PC-3 (cell line): ENCODE measurements around the gene MYH9.

ENCODE experiments used
- EZH2 ChIP-seq: fragments of 300-600 bp; sonication (generic); IDR thresholded peaks from one replicate; pipeline ENCODE4 v1.6.1; 2017; ENCODE audit warnings: antibody characterized with exemption, mild to moderate bottlenecking, low read length; ENCODE audit not compliant: unreplicated experiment
- EZH2phosphoT487 ChIP-seq: fragments of 300-600 bp; sonication (generic); IDR thresholded peaks from 2 replicates; pipeline ENCODE4 v1.6.1; 2018; ENCODE audit warnings: mild to moderate bottlenecking, antibody characterized with exemption, low read length, borderline replicate concordance
- TF ChIP-seq, protein P1 (sequence below): fragments of 300-600 bp; sonication (generic); conservative IDR thresholded peaks from 2 replicates; pipeline ENCODE4 v1.5.1; 2017; ENCODE audit warnings: antibody characterized with exemption, low read depth, mild to moderate bottlenecking, low read length

DNA sequence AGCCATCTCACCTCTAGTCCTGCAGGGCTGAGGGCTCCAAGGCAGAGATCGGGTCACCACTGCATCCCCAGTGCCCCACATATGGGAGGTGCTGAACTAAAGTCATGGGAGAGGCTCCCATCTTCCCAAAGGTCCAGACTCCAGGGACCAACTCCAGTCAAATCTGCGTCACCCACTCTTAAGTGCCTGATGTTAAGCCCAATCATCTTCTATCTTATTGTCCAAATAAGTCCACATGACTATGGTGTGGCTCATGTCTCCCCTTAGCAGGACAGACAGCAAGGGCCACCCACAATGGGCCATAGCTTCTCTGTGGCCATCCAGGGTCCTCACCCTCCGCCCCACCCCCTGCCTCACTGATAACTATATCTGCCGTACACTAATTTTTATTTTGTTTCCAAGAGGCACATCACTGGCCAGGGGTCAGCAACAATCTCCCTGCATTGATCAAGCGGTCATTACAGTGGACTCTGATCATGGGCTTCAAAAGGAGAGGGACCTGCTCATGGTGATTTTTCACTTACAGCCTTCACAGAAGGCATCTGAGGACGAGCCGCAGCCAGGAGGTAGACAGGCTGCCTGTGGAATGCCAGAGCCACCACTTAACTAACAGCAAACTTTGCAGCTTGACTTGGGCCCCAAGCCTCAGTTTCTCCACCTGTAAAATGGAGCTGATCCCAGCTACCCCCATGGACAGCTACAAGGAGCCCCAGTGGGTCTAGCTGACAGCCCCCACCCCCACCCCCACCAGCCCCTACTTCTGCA is 23.3 kb downstream of the MYH9 start:
- TF ChIP-seq EZH2 (no peak), EZH2phosphoT487 (no peak)
- TF ChIP-seq, protein P1, sequence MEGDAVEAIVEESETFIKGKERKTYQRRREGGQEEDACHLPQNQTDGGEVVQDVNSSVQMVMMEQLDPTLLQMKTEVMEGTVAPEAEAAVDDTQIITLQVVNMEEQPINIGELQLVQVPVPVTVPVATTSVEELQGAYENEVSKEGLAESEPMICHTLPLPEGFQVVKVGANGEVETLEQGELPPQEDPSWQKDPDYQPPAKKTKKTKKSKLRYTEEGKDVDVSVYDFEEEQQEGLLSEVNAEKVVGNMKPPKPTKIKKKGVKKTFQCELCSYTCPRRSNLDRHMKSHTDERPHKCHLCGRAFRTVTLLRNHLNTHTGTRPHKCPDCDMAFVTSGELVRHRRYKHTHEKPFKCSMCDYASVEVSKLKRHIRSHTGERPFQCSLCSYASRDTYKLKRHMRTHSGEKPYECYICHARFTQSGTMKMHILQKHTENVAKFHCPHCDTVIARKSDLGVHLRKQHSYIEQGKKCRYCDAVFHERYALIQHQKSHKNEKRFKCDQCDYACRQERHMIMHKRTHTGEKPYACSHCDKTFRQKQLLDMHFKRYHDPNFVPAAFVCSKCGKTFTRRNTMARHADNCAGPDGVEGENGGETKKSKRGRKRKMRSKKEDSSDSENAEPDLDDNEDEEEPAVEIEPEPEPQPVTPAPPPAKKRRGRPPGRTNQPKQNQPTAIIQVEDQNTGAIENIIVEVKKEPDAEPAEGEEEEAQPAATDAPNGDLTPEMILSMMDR: no peak
